Smooth muscle cell of the umbilical artery (primary cell): ENCODE measurements around the gene ERCC1. TPM values are rescaled to one million over a fixed set of nuclear protein-coding genes. Genes with fewer than 3 reads are reported as not detected.

ENCODE experiments used
- total RNA-seq: library from RNA; depleted of rRNA; stranded (reverse); fragments of >200 nt; gene quantifications from 2 replicates; pipeline ENCODE4 v1.2.3, GENCODE V29; 2014

ERCC1 gene
- total RNA-seq, result 46.6 and 67.6 TPM in 2 replicates

DNA sequence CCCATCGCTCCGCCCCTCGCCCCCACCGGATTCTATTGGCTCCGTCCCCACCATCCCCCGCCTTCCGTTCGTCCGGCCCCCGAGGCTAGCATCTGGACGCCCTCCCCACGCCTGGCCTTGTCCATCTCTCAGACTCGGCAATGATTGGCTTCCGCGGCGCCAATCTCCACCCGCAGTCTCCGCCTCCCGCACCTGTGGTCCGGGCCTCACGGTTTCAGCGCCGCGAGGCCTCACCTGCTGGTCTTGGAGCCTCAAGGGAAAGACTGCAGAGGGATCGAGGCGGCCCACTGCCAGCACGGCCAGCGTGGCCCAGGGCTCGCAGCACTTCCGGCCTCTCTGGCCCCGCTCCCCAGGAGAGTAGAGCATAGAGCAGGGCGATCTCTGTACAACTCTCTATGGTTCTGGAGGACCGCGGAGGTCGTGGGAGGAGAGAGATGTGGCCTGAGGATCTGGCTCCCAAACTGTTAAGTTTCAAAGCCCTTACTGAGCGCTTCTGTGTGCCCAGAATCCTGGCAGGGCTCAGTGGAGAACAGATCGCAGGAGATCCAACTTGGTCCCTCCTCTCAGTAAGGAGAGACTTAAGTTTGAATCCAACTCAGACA is at the start of gene ERCC1:
Gene ERCC1, minus strand, starts transcription at position 329 of the 602 bp plus-strand sequence. CDS start 543 bp downstream, outside the sequence.

DNA sequence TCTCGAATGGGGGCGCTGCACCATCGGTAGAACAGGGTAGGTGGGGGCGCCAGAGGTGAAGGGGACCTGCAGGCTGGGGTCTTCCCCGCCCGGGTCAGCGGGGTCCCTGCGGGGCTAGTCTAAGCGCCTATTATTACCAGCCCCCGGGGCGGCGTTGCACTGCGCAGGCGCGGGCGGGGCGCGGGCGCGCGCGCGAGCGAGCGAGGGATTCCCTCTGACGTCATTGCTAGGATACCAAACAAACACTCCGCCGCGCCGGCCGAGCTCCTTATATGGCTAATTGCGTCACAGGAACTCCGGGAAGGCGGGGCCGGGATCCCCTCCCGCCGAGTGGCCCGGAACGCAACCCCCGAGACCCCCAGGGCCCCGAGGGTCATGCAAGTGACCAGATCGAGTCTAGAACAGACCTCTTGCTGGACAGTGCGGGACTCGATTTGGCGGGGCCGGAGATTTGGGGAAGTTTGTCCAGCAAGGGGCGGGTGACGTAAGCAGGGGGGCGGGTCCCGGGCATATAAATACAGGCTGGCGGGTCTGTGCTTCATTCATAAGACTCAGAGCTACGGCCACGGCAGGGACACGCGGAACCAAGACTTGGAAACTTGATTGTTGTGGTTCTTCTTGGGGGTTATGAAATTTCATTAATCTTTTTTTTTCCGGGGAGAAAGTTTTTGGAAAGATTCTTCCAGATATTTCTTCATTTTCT is 43.9 kb upstream of the ERCC1 start, which contains the start of gene FOSB:
Gene FOSB, plus strand, starts transcription at position 541 of the 703 bp plus-strand sequence. CDS start 591 bp downstream, outside the sequence.

DNA sequence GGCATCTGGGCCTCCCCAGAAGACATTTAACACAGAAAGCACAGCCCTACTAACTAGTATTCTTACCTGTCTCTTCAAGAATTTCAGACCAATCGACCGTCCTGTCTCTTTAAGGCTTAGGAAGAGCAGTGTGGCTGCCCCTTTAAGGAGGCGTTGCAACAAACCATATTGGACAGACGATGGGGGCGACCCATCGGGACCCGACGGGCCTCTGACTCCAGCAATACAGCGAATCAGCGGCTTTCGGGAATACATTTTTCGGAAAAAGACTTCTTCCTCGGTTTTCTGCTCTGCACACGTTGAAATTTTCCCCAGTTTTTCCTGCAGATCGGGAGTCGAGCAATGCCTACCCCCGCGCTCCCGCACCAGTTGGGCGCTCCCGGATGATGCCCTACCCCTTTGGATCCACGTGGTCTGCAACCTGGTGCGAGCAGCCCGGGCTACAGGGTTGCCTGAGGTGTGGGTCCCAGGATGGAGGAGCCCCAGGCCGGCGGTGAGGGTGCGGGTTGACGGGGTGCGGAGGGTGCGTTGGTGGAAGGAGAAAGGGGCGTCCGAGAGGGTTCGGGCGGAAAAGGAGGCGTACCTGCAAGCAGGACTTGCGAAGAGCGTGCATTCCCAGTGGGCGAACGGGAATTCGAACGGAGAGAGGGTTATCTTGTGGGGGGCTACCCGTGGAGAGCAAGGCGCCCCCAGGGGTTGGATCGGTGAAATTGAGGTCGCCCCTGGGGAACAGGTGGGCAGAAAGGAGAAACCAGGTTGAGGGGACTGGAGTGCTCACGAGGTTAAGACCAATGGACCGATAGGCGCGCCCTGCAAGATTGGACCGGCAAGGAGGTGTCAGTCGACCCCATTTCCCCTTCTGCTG is 17.3 kb downstream of the ERCC1 start, which contains the start of gene POLR1G:
Gene POLR1G, plus strand, starts transcription at position 419 of the 865 bp plus-strand sequence. Its CDS starts 53 bp downstream, at position 472.

DNA sequence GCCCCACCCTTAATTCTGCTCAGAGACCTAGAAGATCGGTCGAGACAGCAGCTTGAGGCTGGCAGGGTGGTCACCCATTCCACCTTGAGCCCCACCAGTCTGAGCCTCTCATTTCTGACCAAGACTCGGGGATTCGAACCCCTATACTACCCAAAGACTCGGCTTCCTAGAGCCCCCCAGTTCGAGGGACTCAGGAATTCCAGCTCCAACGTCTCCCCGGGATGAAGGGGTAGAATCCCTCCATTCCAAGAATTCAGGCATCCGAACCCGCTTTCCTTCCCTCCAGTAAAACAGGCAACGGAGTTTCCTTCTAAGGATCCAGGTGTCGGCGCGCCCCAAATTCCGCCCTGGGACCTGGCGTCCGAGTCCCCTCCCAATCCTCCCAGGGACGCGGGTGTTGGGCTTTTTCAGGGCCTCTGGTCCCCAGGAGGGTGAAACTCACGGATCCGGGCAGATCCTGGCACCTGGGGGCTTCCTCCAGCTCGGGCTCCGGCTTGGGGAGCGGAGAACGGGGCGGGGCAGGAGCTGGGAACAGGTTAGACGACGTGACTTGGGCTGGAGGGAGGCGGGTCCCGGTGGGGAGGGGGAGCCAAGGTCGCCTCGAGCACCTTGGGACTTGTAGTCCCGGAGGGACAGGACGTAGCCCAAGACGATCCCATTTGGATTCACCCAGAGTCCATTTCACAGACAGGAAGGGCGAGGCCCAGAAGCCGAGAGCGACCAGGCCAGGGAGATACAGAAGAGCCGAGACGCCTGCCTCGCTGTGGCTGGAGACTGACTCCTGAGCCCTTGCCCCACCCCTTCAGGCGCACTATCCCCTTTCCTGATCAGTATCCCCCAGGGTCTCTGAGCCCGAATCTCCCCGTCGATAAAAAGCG is 18.9 kb downstream of the ERCC1 start, which contains the start of gene PPP1R13L:
Gene PPP1R13L, minus strand, starts transcription at position 513 of the 878 bp plus-strand sequence. CDS start 6,751 bp downstream, outside the sequence.

DNA sequence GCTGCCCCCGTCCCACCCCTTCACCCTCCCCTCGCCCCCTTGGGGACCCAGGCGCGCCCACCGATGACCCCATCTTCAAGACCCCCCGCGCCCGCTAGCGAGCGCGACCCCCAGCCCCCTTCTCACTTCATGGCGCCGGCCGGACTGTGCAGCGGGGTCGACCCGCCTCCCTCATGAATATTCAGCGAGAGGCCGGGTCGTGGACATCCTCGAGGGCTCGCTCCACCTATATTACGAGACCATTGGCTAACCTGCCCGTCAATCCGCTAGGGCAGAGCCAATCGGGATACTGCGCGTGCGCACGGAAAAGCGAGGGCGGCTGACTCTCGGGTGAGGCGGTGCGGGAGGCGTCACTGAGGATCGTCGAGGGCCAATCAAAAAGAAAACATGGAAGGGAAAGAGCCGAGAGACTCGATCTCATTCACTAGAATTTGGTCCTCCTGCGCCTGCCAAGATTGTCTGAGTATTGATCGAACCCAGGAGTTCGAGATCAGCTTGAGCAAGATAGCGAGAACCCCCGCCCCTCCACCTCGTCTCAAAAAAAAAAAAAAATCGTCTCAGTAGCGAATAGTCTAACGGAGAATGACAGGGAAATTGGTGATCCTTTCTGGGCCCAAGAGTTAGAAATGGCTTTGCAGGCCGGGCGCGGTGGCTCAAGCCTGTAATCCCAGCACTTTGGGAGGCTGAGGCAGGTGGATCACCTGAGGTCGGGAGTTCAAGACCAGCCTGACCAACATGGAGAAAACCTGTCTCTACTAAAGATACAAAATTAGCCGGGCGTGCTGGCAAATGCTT is 53.1 kb downstream of the ERCC1 start, which contains the start of gene ERCC2:
Gene ERCC2, minus strand, starts transcription at position 164 of the 795 bp plus-strand sequence. Its CDS starts 33 bp downstream, at position 131.

Other genes with a start within 250 kb of the ERCC1 start
- gene TRAPPC6A, start 245.7 kb downstream of the ERCC1 start, total RNA-seq, result 2.8 and 5.0 TPM in 2 replicates
- gene BLOC1S3, start 245.1 kb downstream of the ERCC1 start, total RNA-seq, result 5.5 and 7.4 TPM in 2 replicates
- gene EXOC3L2, start 178.5 kb downstream of the ERCC1 start, total RNA-seq, result 0.05 TPM in 1 of 2 replicates, not detected in the other
- gene MARK4, start 172.6 kb downstream of the ERCC1 start, total RNA-seq, result 16.3 and 19.9 TPM in 2 replicates
- gene CKM, start 101.0 kb downstream of the ERCC1 start, total RNA-seq, result not detected in 2 replicates
- not detected in 2 replicates for gene KLC3, start 83.2 kb downstream of the ERCC1 start, total RNA-seq
- 18.4 and 36.2 TPM in 2 replicates for gene ERCC2, start 53.3 kb downstream of the ERCC1 start, total RNA-seq
- 6.8 and 9.8 TPM in 2 replicates for gene PPP1R13L, start 18.8 kb downstream of the ERCC1 start, total RNA-seq
- 7.4 and 19.9 TPM in 2 replicates for gene POLR1G, start 17.3 kb downstream of the ERCC1 start, total RNA-seq
- gene FOSB, start 44.1 kb upstream of the ERCC1 start, total RNA-seq, result 0.59 and 0.88 TPM in 2 replicates
- gene RTN2, start 73.1 kb upstream of the ERCC1 start, total RNA-seq, result 2.7 and 3.6 TPM in 2 replicates
- gene PPM1N, start 74.5 kb upstream of the ERCC1 start, total RNA-seq, result 0.46 and 0.59 TPM in 2 replicates
- 49.6 and 82.0 TPM in 2 replicates for gene VASP, start 83.6 kb upstream of the ERCC1 start, total RNA-seq
- 5.0 and 12.3 TPM in 2 replicates for gene OPA3, start 160.9 kb upstream of the ERCC1 start, total RNA-seq
- gene GPR4, start 178.3 kb upstream of the ERCC1 start, total RNA-seq, result not detected in 2 replicates
- gene EML2, start 215.5 kb upstream of the ERCC1 start, total RNA-seq, result 50.2 and 59.6 TPM in 2 replicates
- under 0.01 TPM in 1 of 2 replicates, not detected in the other for gene GIPR, start 244.3 kb upstream of the ERCC1 start, total RNA-seq